Prostate gland (tissue), 2 donors: ENCODE data around the gene LHFPL3.

Experiments used
- CTCF ChIP-seq, 4 experiments: fragments of 200-600 bp in 2 of 4; fragments of 450-650 bp in 2 of 4; sonication (generic) in 2 of 4; IDR thresholded peaks; 1 replicate in 3 of 4; 2 replicates in 1 of 4; pipeline ENCODE4 v1.5.1; 2016 to 2019; ENCODE audit warnings: antibody characterized with exemption in 4 of 4, mild to moderate bottlenecking in 2 of 4, moderate library complexity in 2 of 4
- POLR2A ChIP-seq: fragments of 450-650 bp; IDR thresholded peaks from one replicate; pipeline ENCODE4 v1.6.1; 2016; ENCODE audit warnings: antibody characterized with exemption, mild to moderate bottlenecking
- POLR2AphosphoS5 ChIP-seq: sonication (generic); formaldehyde crosslinking; IDR thresholded peaks from one replicate; pipeline ENCODE4 v1.6.1; 2017; ENCODE audit warnings: antibody characterized with exemption

- no peak for TF ChIP-seq POLR2A
- TF ChIP-seq CTCF (IDR thresholded peaks at IDR 0.05): no peak
- TF ChIP-seq POLR2AphosphoS5: no peak
Measured at GRCh38 chr7:104767113-104767512, 438.7 kb downstream of the LHFPL3 start.
